H1 (cell line): ENCODE results near the gene AQP12A. TPM values are rescaled to one million over a fixed set of nuclear protein-coding genes. Genes with fewer than 3 reads are reported as not detected.
A peak's percentile ranks its signal among the peaks of the same experiment; 100 is the strongest.

Experiments
- CTCF ChIA-PET: fragments of 300-600 bp; sonication (Branson Sonifier 250); formaldehyde crosslinking; loops from one replicate; lab custom pipeline; 2021; ENCODE audit not compliant: partially characterized antibody; lab: Charles Lee
- POLR2A ChIA-PET: fragments of 300-600 bp; sonication (Branson Sonifier 250); formaldehyde crosslinking; loops from one replicate; lab custom pipeline; 2021; ENCODE audit warnings: inconsistent platforms; ENCODE audit not compliant: partially characterized antibody; lab: Charles Lee
- DNase-seq, 2 experiments: peaks; one replicate each; pipeline versions ENCODE4 v3.0.0 to v3.0.0-alpha.2; 2010 to 2022; ENCODE audit warnings: low spot score in 2 of 2, low read depth in 1 of 2, mixed read lengths in 1 of 2
- FAIRE-seq: peaks from 2 replicates; lab custom pipeline; 2011; peaks lifted over from hg19 to GRCh38; lab: Jason Lieb, UNC
- H2AFZ ChIP-seq: 2 replicates; pipeline ENCODE4 v1.8.1; 2012; ENCODE audit warnings: low read length, inconsistent platforms
- H2AK5ac ChIP-seq: 2 replicates; pipeline ENCODE4 v1.6.1; 2013; ENCODE audit warnings: low read depth, low read length
- H2BK120ac ChIP-seq: replicated peaks from 2 replicates; pipeline ENCODE3; 2013; ENCODE audit warnings: low read depth, low read length, inconsistent platforms
- H2BK12ac ChIP-seq: 2 replicates; pipeline ENCODE4 v1.6.1; 2013; ENCODE audit warnings: low read depth, low read length
- H2BK15ac ChIP-seq: 2 replicates; pipeline ENCODE4 v1.6.1; 2013; ENCODE audit warnings: low read length
- H2BK20ac ChIP-seq: 2 replicates; pipeline ENCODE4 v1.6.1; 2013; ENCODE audit warnings: low read length
- H2BK5ac ChIP-seq: 2 replicates; pipeline ENCODE4 v1.6.1; 2013; ENCODE audit warnings: low read depth, low read length
- H3K14ac ChIP-seq: 2 replicates; pipeline ENCODE4 v1.6.1; 2013; ENCODE audit warnings: inconsistent platforms; ENCODE audit not compliant: insufficient read length
- H3K18ac ChIP-seq: 2 replicates; pipeline ENCODE4 v1.6.1; 2013; ENCODE audit warnings: low read length; ENCODE audit errors: extremely low read depth
- H3K23ac ChIP-seq: 2 replicates; pipeline ENCODE4 v1.6.1; 2013; ENCODE audit warnings: inconsistent platforms; ENCODE audit not compliant: insufficient read length
- H3K23me2 ChIP-seq: 2 replicates; pipeline ENCODE4 v1.6.1; 2013; ENCODE audit warnings: low read depth, low read length
- H3K27ac ChIP-seq: 2 replicates; pipeline ENCODE4 v1.6.1; 2011; ENCODE audit warnings: low read depth, low read length, inconsistent platforms
- H3K27me3 ChIP-seq, 4 experiments: replicated peaks in 1 of 4; 1 replicate in 1 of 4; 2 replicates in 3 of 4; pipeline versions ENCODE4 v1.6.1 to v1.8.1; 2011 to 2013; ENCODE audit warnings: low read length in 3 of 4, mild to moderate bottlenecking in 3 of 4, inconsistent platforms in 2 of 4, mixed read lengths in 2 of 4, moderate library complexity in 1 of 4; ENCODE audit not compliant: control insufficient read depth in 3 of 4, insufficient read depth in 3 of 4; ENCODE audit errors: extremely low read depth in 1 of 4
- H3K36me3 ChIP-seq, 4 experiments: 2 replicates each; pipeline versions ENCODE4 v1.6.1 to v1.8.1; 2011 to 2013; ENCODE audit warnings: mild to moderate bottlenecking in 4 of 4, low read length in 3 of 4, moderate library complexity in 2 of 4, control low read depth in 1 of 4, inconsistent platforms in 1 of 4; ENCODE audit not compliant: insufficient read depth in 4 of 4, control insufficient read depth in 2 of 4
- H3K4ac ChIP-seq: replicated peaks from 2 replicates; pipeline ENCODE3; 2013; ENCODE audit warnings: low read length, low read depth, mixed read lengths, inconsistent platforms; ENCODE audit not compliant: insufficient read length
- H3K4me1 ChIP-seq, 4 experiments: replicated peaks in 1 of 4; 1 replicate in 1 of 4; 2 replicates in 3 of 4; pipeline versions ENCODE4 v1.6.1 to v1.8.1; 2011 to 2013; ENCODE audit warnings: low read length in 3 of 4, inconsistent platforms in 2 of 4, mixed read lengths in 1 of 4; ENCODE audit not compliant: insufficient read depth in 4 of 4, control insufficient read depth in 3 of 4
- H3K4me2 ChIP-seq, 2 experiments: 2 replicates each; pipeline versions ENCODE4 v1.6.1 to v1.8.1; 2011 to 2013; ENCODE audit warnings: low read depth in 2 of 2, low read length in 2 of 2, control low read depth in 1 of 2, inconsistent platforms in 1 of 2, mild to moderate bottlenecking in 1 of 2; ENCODE audit not compliant: insufficient read depth in 1 of 2
- H3K4me3 ChIP-seq, 4 experiments: fragments of 200-600, 300-600 bp in 1 of 4; sonication (generic), shearing (Covaris generic), sonication (Bioruptor Twin) in 1 of 4; 2 replicates each; pipeline versions ENCODE4 v1.5.1 to v1.8.1; 2011 to 2016; ENCODE audit warnings: low read length in 4 of 4, low read depth in 3 of 4, control low read depth in 2 of 4, inconsistent platforms in 2 of 4, mild to moderate bottlenecking in 2 of 4, mixed read lengths in 1 of 4, moderate library complexity in 1 of 4; ENCODE audit not compliant: insufficient read depth in 2 of 4; ENCODE audit errors: extremely low read depth in 1 of 4
- H3K56ac ChIP-seq: replicated peaks from 2 replicates; pipeline ENCODE3; 2013; ENCODE audit warnings: low read depth, mild to moderate bottlenecking, mixed read lengths, low read length, inconsistent platforms; ENCODE audit not compliant: insufficient read length
- H3K79me1 ChIP-seq: 2 replicates; pipeline ENCODE4 v1.6.1; 2013; ENCODE audit warnings: low read depth, low read length, control low read depth
- H3K79me2 ChIP-seq, 2 experiments: 2 replicates each; pipeline versions ENCODE4 v1.6.1 to v1.8.1; 2012 to 2013; ENCODE audit warnings: low read length in 2 of 2, mild to moderate bottlenecking in 2 of 2, inconsistent platforms in 1 of 2; ENCODE audit not compliant: insufficient read depth in 2 of 2, control insufficient read depth in 1 of 2
- H3K9ac ChIP-seq, 4 experiments: replicated peaks in 1 of 4; 1 replicate in 1 of 4; 2 replicates in 3 of 4; pipeline versions ENCODE4 v1.6.1 to v1.8.1; 2011 to 2013; ENCODE audit warnings: low read depth in 3 of 4, low read length in 3 of 4, control low read depth in 2 of 4, mild to moderate bottlenecking in 2 of 4, moderate library complexity in 2 of 4, inconsistent platforms in 1 of 4; ENCODE audit errors: extremely low read depth in 1 of 4
- H3K9me3 ChIP-seq, 2 experiments: 2 replicates each; pipeline versions ENCODE4 v1.6.1 to v1.8.1; 2012 to 2013; ENCODE audit warnings: mild to moderate bottlenecking in 2 of 2, moderate library complexity in 2 of 2, control low read depth in 1 of 2, inconsistent platforms in 1 of 2, low read depth in 1 of 2, low read length in 1 of 2, mixed read lengths in 1 of 2; ENCODE audit not compliant: insufficient read depth in 2 of 2
- H4K20me1 ChIP-seq, 2 experiments: replicated peaks in 1 of 2; 2 replicates each; pipeline versions ENCODE3 to v1.8.1; 2011 to 2013; ENCODE audit warnings: inconsistent platforms in 2 of 2, low read length in 2 of 2, mild to moderate bottlenecking in 1 of 2; ENCODE audit not compliant: insufficient read depth in 2 of 2, control insufficient read depth in 1 of 2
- H4K5ac ChIP-seq: 2 replicates; pipeline ENCODE4 v1.6.1; 2013; ENCODE audit warnings: low read length, low read depth, mixed read lengths, inconsistent platforms; ENCODE audit not compliant: insufficient read length
- H4K8ac ChIP-seq: 2 replicates; pipeline ENCODE4 v1.8.0; 2013; ENCODE audit warnings: mild to moderate bottlenecking, moderate library complexity, low read length, inconsistent platforms; ENCODE audit not compliant: insufficient read depth; ENCODE audit errors: extremely low read depth
- H4K91ac ChIP-seq: replicated peaks from 2 replicates; pipeline ENCODE3; 2013; ENCODE audit warnings: low read length, mixed read lengths, inconsistent platforms; ENCODE audit not compliant: insufficient read length
- CREB1 ChIP-seq: IDR thresholded peaks from 2 replicates; pipeline ENCODE4 v1.6.1; 2012; ENCODE audit warnings: inconsistent platforms
- FOSL1 ChIP-seq: IDR thresholded peaks from 2 replicates; pipeline ENCODE4 v1.6.1; 2011; ENCODE audit warnings: mild to moderate bottlenecking, low read depth, low read length, moderate library complexity; ENCODE audit not compliant: insufficient read depth
- KDM1A ChIP-seq: fragments of 200-600, 300-600 bp; sonication (generic); IDR thresholded peaks from 2 replicates; pipeline ENCODE4 v1.7.1; 2016; ENCODE audit warnings: mild to moderate bottlenecking, low read length, borderline replicate concordance
- POU5F1 ChIP-seq: IDR thresholded peaks from 2 replicates; pipeline ENCODE4 v1.6.1; 2011; ENCODE audit warnings: low read depth, mild to moderate bottlenecking, low read length, moderate library complexity
- SIRT6 ChIP-seq: IDR thresholded peaks from one replicate; pipeline ENCODE4 v1.7.1; 2012; ENCODE audit warnings: low read length, inconsistent platforms
- WGBS, 2 experiments: shearing (Covaris generic) in 1 of 2; methylation state at CpG; one replicate each; pipeline versions ENCODE4 v1.1.6 to v1.1.7; 2013 to 2015; ENCODE audit warnings: low lambda C conversion rate in 2 of 2, mixed read lengths in 2 of 2, inconsistent platforms in 1 of 2, low coverage in 1 of 2, missing lambda C conversion rate in 1 of 2; ENCODE audit not compliant: insufficient replicate concordance in 2 of 2, insufficient coverage in 1 of 2, insufficient read length in 1 of 2; ENCODE audit errors: extremely low coverage in 1 of 2, missing lambda C conversion rate in 1 of 2; 5-methylcytosine and 5-hydroxymethylcytosine counted together
- polyA plus RNA-seq, 7 experiments: library from polyadenylated mRNA; depleted of rRNA in 3 of 7; stranded (reverse) in 5 of 7; unstranded in 2 of 7; fragments of >200 nt in 5 of 7; fragments of 200-250 nt in 2 of 7; gene quantifications; 1 replicate in 5 of 7; 2 replicates in 1 of 7; 4 replicates in 1 of 7; pipeline versions ENCODE4 v1.2.1 to v1.2.3, GENCODE V29; 2011 to 2013; ENCODE audit warnings: missing spikeins in 2 of 7, mixed read lengths in 2 of 7
- total RNA-seq: library from RNA; stranded (reverse); fragmentation: NEBNext Ultra II Directional; extraction: Animal tissue kit (Norgen Biotek cat#: 25700); gene quantifications from 2 replicates; pipeline ENCODE4 v1.2.1, GENCODE V29; 2021

AQP12A gene
- total and polyA plus RNA-seq, 2 of the 8 experiments (the other 6 are each of a cell fraction or from before 2014, with no cell fraction given) = not detected

DNA sequence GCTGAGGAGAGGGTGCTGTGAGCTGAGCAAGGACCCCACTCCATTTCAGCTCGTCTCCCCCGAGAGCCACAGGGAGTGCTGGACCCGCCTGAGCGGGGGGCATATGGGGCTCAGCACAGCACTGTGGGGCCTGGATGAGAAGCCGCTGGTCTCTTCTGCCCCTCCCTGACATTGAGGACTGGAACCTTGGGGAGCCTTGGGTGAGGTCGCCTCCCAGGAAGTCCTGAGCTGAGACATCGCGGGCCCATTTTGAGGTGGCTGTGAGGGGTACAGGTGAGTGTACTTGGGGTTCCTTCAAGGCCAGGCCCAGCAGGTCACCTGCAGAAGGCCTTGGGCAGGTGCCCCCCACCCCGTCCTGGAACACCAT lies 3.1 kb upstream of the AQP12A start:
- Histone ChIP-seq H3K27ac (no peak overlapping the region), H4K91ac (no peak overlapping the region), H3K27me3 (no peaks in the 10 kb centered on the region; a peak in 1 of 7 replicates), H3K9ac (no peak overlapping the region), H4K5ac (no peak overlapping the region), H3K23ac (no peak overlapping the region), H3K23me2 (no peaks in the 10 kb centered on the region), H3K4me1 (peaks cover 0 to 3% (median 0%) of the 10 kb centered on the region in 4 experiments; a peak in 2 of 7 replicates), H4K20me1 (no peaks in the 10 kb centered on the region), H2BK5ac (no peak overlapping the region), H3K14ac (no peak overlapping the region), H2AK5ac (no peak overlapping the region), H2BK20ac (no peak overlapping the region), H2AFZ (no peak overlapping the region), H3K4me2 (no peak overlapping the region), H3K4ac (no peak overlapping the region), H3K9me3 (no peaks in the 10 kb centered on the region), H4K8ac (no peak overlapping the region), H3K36me3 (no peaks in the 10 kb centered on the region), H3K79me2 (no peaks in the 10 kb centered on the region), H3K79me1 (no peaks in the 10 kb centered on the region), H2BK15ac (no peak overlapping the region), H2BK12ac (no peak overlapping the region), H3K4me3 (no peak overlapping the region), H3K18ac (no peak overlapping the region), H3K56ac (no peak overlapping the region), H2BK120ac (no peak overlapping the region)
- CTCF ChIA-PET = interaction anchor here (0.6 to 1.6 kb wide), 3 partner anchors 14 to 123 kb away, joined by 3 read pairs; no protein-coding TSS in a partner anchor
- POLR2A ChIA-PET = no interaction called here
- FAIRE-seq = no peak
- WGBS, 2 experiments = 90% methylated on average over 8 of the region's 9 CpGs; no CpG with 5 or more reads in 1 of the 2 experiments
- DNase-seq = peak in 1 of 2 experiments; percentile 33
- TF ChIP-seq SIRT6 (no peak), FOSL1 (no peak), CREB1 (no peak), KDM1A (no peak), POU5F1 (no peak)
